CD4-positive, CD25-positive, alpha-beta regulatory T cell (primary cell): ENCODE measurements around the gene RPL6. TPM values are rescaled to one million over a fixed set of nuclear protein-coding genes. Genes with fewer than 3 reads are reported as not detected.

Experiments used
- polyA plus RNA-seq, 4 donors: library from polyadenylated mRNA; unstranded; fragments of 300-500 nt; fragmentation: Illumina TruSeq; gene quantifications; one replicate each; pipeline ENCODE4 v1.2.3, GENCODE V29; 2021
- total RNA-seq: library from RNA; stranded (reverse); gene quantifications from one replicate; pipeline ENCODE4 v1.2.3, GENCODE V29; 2022

The RPL6 gene
- total and polyA plus RNA-seq, 5 donors from 2014 or later: 375 to 1,320 (median 585) TPM

Other genes with a start within 250 kb of the RPL6 start
- 59.3 TPM for gene HECTD4, start 27.2 kb downstream of the RPL6 start, total RNA-seq
- gene HECTD4, start 27.2 kb downstream of the RPL6 start, polyA plus RNA-seq: 1 to 10 TPM; 2.1 to 3.4 (median 2.6) TPM
- 51.9 TPM for gene PTPN11, start 9.3 kb upstream of the RPL6 start, total RNA-seq
- 10 to 100 TPM; 57.0 to 66.9 (median 62.2) TPM for gene PTPN11, start 9.3 kb upstream of the RPL6 start, polyA plus RNA-seq